K562 (cell line): ENCODE measurements around the gene URI1. TPM values are rescaled to one million over a fixed set of nuclear protein-coding genes. Genes with fewer than 3 reads are reported as not detected.

ENCODE experiments used
- ATAC-seq: fragments of 200-7000 bp; cut with Tn5 transposase; 3 replicates; pipeline ENCODE4 v1.9.1; 2020; ENCODE audit warnings: moderate library complexity
- BruUV-seq: library from RNA; stranded (reverse); fragments of 400-500 nt; replicated peaks from 2 replicates; lab custom pipeline; 2021; lab: Mats Ljungman, UMichigan
- CTCF ChIA-PET: fragments of 300-600 bp; formaldehyde crosslinking; extraction: SDS; loops from one replicate; lab custom pipeline; 2021; ENCODE audit warnings: low intra/inter-chr PET ratio; lab: Yijun Ruan, JAX
- POLR2A ChIA-PET: fragments of 300-600, 350-650 bp; sonication (Branson Sonifier 250); formaldehyde crosslinking; extraction: SDS; loops from one replicate; lab custom pipeline; 2021; ENCODE audit warnings: antibody characterized with exemption, inconsistent platforms; lab: Yijun Ruan, JAX
- DNase-seq, 4 experiments: peaks; one replicate each; pipeline versions ENCODE4 v3.0.0 to v3.0.0-alpha.2; 2011 to 2018; ENCODE audit warnings: low spot score in 3 of 4, mixed read lengths in 3 of 4; ENCODE audit errors: extremely low read depth in 1 of 4
- FAIRE-seq: peaks from 2 replicates; lab custom pipeline; 2011; peaks lifted over from hg19 to GRCh38; lab: Jason Lieb, UNC
- H2AFZ ChIP-seq: 2 replicates; pipeline ENCODE4 v1.6.0; 2011; ENCODE audit warnings: low read depth, low read length, control low read depth, inconsistent platforms
- H3K27ac ChIP-seq: fragments of 200-600 bp; 3 replicates; pipeline ENCODE4 v1.8.0; 2011; ENCODE audit warnings: low read depth, mild to moderate bottlenecking, control low read depth, inconsistent platforms, low read length, moderate library complexity, mixed read lengths; ENCODE audit errors: extremely low read depth
- H3K27me3 ChIP-seq, 2 experiments: fragments of 300-600 bp in 1 of 2; 2 replicates in 1 of 2; 3 replicates in 1 of 2; pipeline versions ENCODE4 v1.6.0 to v1.8.0; 2011; ENCODE audit warnings: inconsistent platforms in 2 of 2, low read length in 2 of 2, mild to moderate bottlenecking in 1 of 2, mixed read lengths in 1 of 2, moderate library complexity in 1 of 2; ENCODE audit not compliant: control insufficient read depth in 2 of 2, insufficient read depth in 2 of 2
- H3K36me3 ChIP-seq: fragments of 300-600 bp; 3 replicates; pipeline ENCODE4 v1.8.0; 2011; ENCODE audit warnings: mild to moderate bottlenecking, low read length, inconsistent platforms; ENCODE audit not compliant: control insufficient read depth, insufficient read depth
- H3K4me1 ChIP-seq, 2 experiments: fragments of 200-600 bp in 1 of 2; replicated peaks in 1 of 2; 2 replicates in 1 of 2; 3 replicates in 1 of 2; pipeline versions ENCODE4 v1.5.1 to v1.8.0; 2011; ENCODE audit warnings: inconsistent platforms in 2 of 2, low read length in 2 of 2, mild to moderate bottlenecking in 1 of 2, mixed read lengths in 1 of 2, moderate library complexity in 1 of 2; ENCODE audit not compliant: control insufficient read depth in 2 of 2, insufficient read depth in 2 of 2
- H3K4me2 ChIP-seq: 2 replicates; pipeline ENCODE4 v1.6.1; 2011; ENCODE audit warnings: low read length, control low read depth, inconsistent platforms, mixed read lengths; ENCODE audit not compliant: insufficient read depth
- H3K4me3 ChIP-seq: fragments of 200-600 bp; sonication (generic), shearing (Covaris generic); 2 replicates; pipeline ENCODE4 v1.5.1; 2016; ENCODE audit warnings: control low read depth, inconsistent platforms
- H3K79me2 ChIP-seq: fragments of 200-600 bp; 3 replicates; pipeline ENCODE4 v1.8.0; 2011; ENCODE audit warnings: low read length, inconsistent platforms; ENCODE audit not compliant: control insufficient read depth, insufficient read depth
- H3K9ac ChIP-seq, 2 experiments: 2 replicates each; pipeline versions ENCODE4 v1.6.0 to v1.6.1; 2011; ENCODE audit warnings: low read depth in 2 of 2, low read length in 2 of 2, control low read depth in 1 of 2, inconsistent platforms in 1 of 2, mild to moderate bottlenecking in 1 of 2, mixed read lengths in 1 of 2; ENCODE audit not compliant: insufficient read depth in 1 of 2
- H3K9me1 ChIP-seq: one replicate; pipeline ENCODE4 v1.6.0; 2011; ENCODE audit warnings: inconsistent platforms, mild to moderate bottlenecking, low read length, moderate library complexity; ENCODE audit not compliant: control insufficient read depth, insufficient read depth
- H3K9me3 ChIP-seq: replicated peaks from 2 replicates; pipeline ENCODE4 v1.5.1; 2011; ENCODE audit warnings: low read depth, low read length, inconsistent platforms; ENCODE audit not compliant: control insufficient read depth, insufficient read depth
- H4K20me1 ChIP-seq: replicated peaks from 2 replicates; pipeline ENCODE4 v1.6.1; 2011; ENCODE audit warnings: low read length, inconsistent platforms, mixed read lengths; ENCODE audit not compliant: control insufficient read depth, insufficient read depth
- ATF4 ChIP-seq: fragments of 450-650 bp; formaldehyde crosslinking; IDR thresholded peaks from 2 replicates; pipeline ENCODE4 v1.4.0; 2022; ENCODE audit warnings: mild to moderate bottlenecking, moderate library complexity
- CAMTA2 ChIP-seq: fragments of 250-450 bp; sonication (Bioruptor Pico); conservative IDR thresholded peaks from 2 replicates; pipeline ENCODE4 v1.5.1; 2022
- CBFB ChIP-seq: sonication (generic); formaldehyde crosslinking; IDR thresholded peaks from 2 replicates; pipeline ENCODE4 v1.4.0; 2020; ENCODE audit warnings: mild to moderate bottlenecking, missing genetic modification reagents
- HDAC6 ChIP-seq: IDR thresholded peaks from 2 replicates; pipeline ENCODE4 v1.6.1; 2012; ENCODE audit warnings: low read depth, mild to moderate bottlenecking, control low read depth, inconsistent platforms, low read length, moderate library complexity
- MEIS2 ChIP-seq: fragments of 450-650 bp; IDR thresholded peaks from 2 replicates; pipeline ENCODE4 v1.6.1; 2014; ENCODE audit warnings: mild to moderate bottlenecking; ENCODE audit not compliant: partially characterized antibody
- NEUROD1 ChIP-seq: fragments of 150-350 bp; IDR thresholded peaks from 2 replicates; pipeline ENCODE4 v1.6.1; 2014; ENCODE audit warnings: borderline replicate concordance, low read length, low read depth; ENCODE audit not compliant: partially characterized antibody
- NFE2L1 ChIP-seq: fragments of 450-650 bp; IDR thresholded peaks from 2 replicates; pipeline ENCODE4 v1.6.1; 2016; ENCODE audit warnings: missing genetic modification characterization, low read depth, mild to moderate bottlenecking, missing compliant biosample characterization, moderate library complexity, borderline replicate concordance
- NUFIP1 ChIP-seq: fragments of 450-650 bp; IDR thresholded peaks from 2 replicates; pipeline ENCODE4 v1.6.1; 2018; ENCODE audit not compliant: partially characterized antibody
- PBX2 ChIP-seq, 2 experiments: IDR thresholded peaks in 1 of 2; conservative IDR thresholded peaks in 1 of 2; 2 replicates each; pipeline ENCODE4 v1.6.1; 2016; ENCODE audit warnings: low read depth in 2 of 2, mild to moderate bottlenecking in 1 of 2, missing compliant biosample characterization in 1 of 2, missing genetic modification characterization in 1 of 2, moderate library complexity in 1 of 2
- POLR2AphosphoS5 ChIP-seq: IDR thresholded peaks from 2 replicates; pipeline ENCODE4 v1.6.1; 2011; ENCODE audit warnings: mild to moderate bottlenecking, low read depth, low read length, moderate library complexity; ENCODE audit not compliant: control insufficient read depth, insufficient read depth
- RBM15 ChIP-seq: fragments of 200-400 bp; formaldehyde crosslinking; IDR thresholded peaks from 2 replicates; pipeline ENCODE4 v1.6.1; 2018; ENCODE audit warnings: mild to moderate bottlenecking, low read length, moderate library complexity; ENCODE audit not compliant: insufficient read depth
- TEAD2 ChIP-seq: fragments of 450-650 bp; IDR thresholded peaks from 2 replicates; pipeline ENCODE4 v1.6.1; 2016; ENCODE audit warnings: missing genetic modification characterization, control low read depth, missing compliant biosample characterization
- ZBTB1 ChIP-seq: sonication (generic); formaldehyde crosslinking; IDR thresholded peaks from 2 replicates; pipeline ENCODE4 v1.8.1; 2023; ENCODE audit warnings: missing genetic modification reagents, low read depth, mild to moderate bottlenecking, borderline replicate concordance
- ZNF274 ChIP-seq: IDR thresholded peaks from 2 replicates; pipeline ENCODE4 v1.6.1; 2011; ENCODE audit warnings: low read depth, mild to moderate bottlenecking, low read length, moderate library complexity, borderline replicate concordance
- WGBS: fragments of 100-300 bp; shearing (Covaris generic); methylation state at CpG from one replicate; pipeline ENCODE4 v1.1.6; 2016; ENCODE audit warnings: low coverage, mixed read lengths; ENCODE audit not compliant: insufficient coverage; ENCODE audit errors: missing lambda C conversion rate; 5-methylcytosine and 5-hydroxymethylcytosine counted together
- in situ Hi-C: fragments of 300-500 bp; cut with MboI; formaldehyde crosslinking; loops from 4 replicates; pipeline ENCODE4 v1.15.0; 2018; ENCODE audit warnings: inconsistent platforms, mixed read lengths
- intact Hi-C: fragments of 100-400 bp; cut with micrococcal nuclease; formaldehyde crosslinking; loops from 2 replicates; pipeline ENCODE4 v1.14.2; 2022
- polyA plus RNA-seq, 8 experiments: library from polyadenylated mRNA; depleted of rRNA in 4 of 8; stranded (reverse) in 5 of 8; unstranded in 3 of 8; fragments of >200 nt; fragmentation: Nextera tagmentation in 2 of 8; fragmentation: Illumina TruSeq in 1 of 8; extraction: Ambion mirVana in 2 of 8; extraction: Trizol in 1 of 8; gene quantifications; 2 replicates each; pipeline versions ENCODE4 v1.2.1 to v1.2.3, GENCODE V29; 2011 to 2014; ENCODE audit warnings: inconsistent platforms in 1 of 8, missing spikeins in 1 of 8
- total RNA-seq, 7 experiments: library from RNA; depleted of rRNA in 6 of 7; stranded (reverse); fragments of >200 nt in 6 of 7; fragmentation: Illumina TruSeq in 2 of 7; extraction: Trizol in 2 of 7; gene quantifications; 2 replicates each; pipeline versions ENCODE4 v1.2.1 to v1.2.3, GENCODE V29; 2011 to 2021; ENCODE audit warnings: low replicate concordance in 1 of 7
- TF ChIP-seq, protein P1 (sequence below): fragments of 250-450 bp; sonication (Bioruptor Pico); IDR thresholded peaks from 2 replicates; pipeline ENCODE4 v1.5.0; 2022; ENCODE audit warnings: mild to moderate bottlenecking

Gene URI1
- total and polyA plus RNA-seq, 9 of the 15 experiments (the other 6 are each of a cell fraction or from before 2014, with no cell fraction given) = 16.9 to 87.4 (median 63.9) TPM

GRCh38 chr19:30034321-30034720 is 92.3 kb downstream of the URI1 start:
- ATAC-seq = no peak
- BruUV-seq = no TSS peak
- TF ChIP-seq NFE2L1 (tag) (no peak), PBX2 (CRISPR knock-in tag; IDR thresholded peaks at IDR 0.05; ENCODE audit: low read depth) (no peak), PBX2 (tag; conservative IDR thresholded peaks at IDR 0.05; ENCODE audit: low read depth) (no peak), CBFB (CRISPR knock-in tag) (no peak), RBM15 (no peak), NEUROD1 (no peak), MEIS2 (no peak), POLR2AphosphoS5 (no peak), NUFIP1 (no peak), CAMTA2 (CRISPR knock-in tag) (no peak), ATF4 (CRISPR knock-in tag) (no peak), TEAD2 (tag) (no peak), HDAC6 (no peak), ZNF274 (no peak), ZBTB1 (CRISPR knock-in tag) (no peak)
- TF ChIP-seq, protein P1, sequence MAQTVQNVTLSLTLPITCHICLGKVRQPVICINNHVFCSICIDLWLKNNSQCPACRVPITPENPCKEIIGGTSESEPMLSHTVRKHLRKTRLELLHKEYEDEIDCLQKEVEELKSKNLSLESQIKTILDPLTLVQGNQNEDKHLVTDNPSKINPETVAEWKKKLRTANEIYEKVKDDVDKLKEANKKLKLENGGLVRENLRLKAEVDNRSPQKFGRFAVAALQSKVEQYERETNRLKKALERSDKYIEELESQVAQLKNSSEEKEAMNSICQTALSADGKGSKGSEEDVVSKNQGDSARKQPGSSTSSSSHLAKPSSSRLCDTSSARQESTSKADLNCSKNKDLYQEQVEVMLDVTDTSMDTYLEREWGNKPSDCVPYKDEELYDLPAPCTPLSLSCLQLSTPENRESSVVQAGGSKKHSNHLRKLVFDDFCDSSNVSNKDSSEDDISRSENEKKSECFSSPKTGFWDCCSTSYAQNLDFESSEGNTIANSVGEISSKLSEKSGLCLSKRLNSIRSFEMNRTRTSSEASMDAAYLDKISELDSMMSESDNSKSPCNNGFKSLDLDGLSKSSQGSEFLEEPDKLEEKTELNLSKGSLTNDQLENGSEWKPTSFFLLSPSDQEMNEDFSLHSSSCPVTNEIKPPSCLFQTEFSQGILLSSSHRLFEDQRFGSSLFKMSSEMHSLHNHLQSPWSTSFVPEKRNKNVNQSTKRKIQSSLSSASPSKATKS = no peak

More at GRCh38 chr19:30034321-30034720, 92.3 kb downstream of the URI1 start:
- no peaks in the 10 kb centered on the region for H3K79me2 ChIP-seq
- WGBS = 100% methylated on average over 1 of the region's 1 CpG
- H3K27me3 ChIP-seq = no peaks in the 10 kb centered on the region
- H3K9me1 ChIP-seq = no peaks in the 10 kb centered on the region
- H3K4me1 ChIP-seq = no peaks in the 10 kb centered on the region
- H2AFZ ChIP-seq = no peak overlapping the region
- FAIRE-seq (no peak), DNase-seq (no peak)
- ChIA-PET CTCF (no interaction called here), POLR2A (no interaction called here)
- no peaks in the 10 kb centered on the region for H4K20me1 ChIP-seq
- H3K27ac ChIP-seq = no peak overlapping the region
- H3K9ac ChIP-seq = no peak overlapping the region
- peaks cover 3% of the 10 kb centered on the region; the same call in 1 of the 2 replicates for H3K9me3 ChIP-seq
- intact Hi-C loops = no loop called here
- no peak overlapping the region for H3K4me3 ChIP-seq
- H3K4me2 ChIP-seq = no peak overlapping the region
- H3K36me3 ChIP-seq = peaks cover 40% of the 10 kb centered on the region; the same call in 2 of the 3 replicates
- in situ Hi-C loops = no loop called here
